GM21360 (cell line): Measurements from ENCODE around the gene UNKL.

ENCODE experiments used
- ATAC-seq: cut with Tn5 transposase; IDR thresholded peaks from one replicate; pipeline ENCODE4 v1.9.1; 2021; ENCODE audit warnings: mild to moderate bottlenecking, moderate library complexity; ENCODE audit not compliant: unreplicated experiment

Gene UNKL, protein sequence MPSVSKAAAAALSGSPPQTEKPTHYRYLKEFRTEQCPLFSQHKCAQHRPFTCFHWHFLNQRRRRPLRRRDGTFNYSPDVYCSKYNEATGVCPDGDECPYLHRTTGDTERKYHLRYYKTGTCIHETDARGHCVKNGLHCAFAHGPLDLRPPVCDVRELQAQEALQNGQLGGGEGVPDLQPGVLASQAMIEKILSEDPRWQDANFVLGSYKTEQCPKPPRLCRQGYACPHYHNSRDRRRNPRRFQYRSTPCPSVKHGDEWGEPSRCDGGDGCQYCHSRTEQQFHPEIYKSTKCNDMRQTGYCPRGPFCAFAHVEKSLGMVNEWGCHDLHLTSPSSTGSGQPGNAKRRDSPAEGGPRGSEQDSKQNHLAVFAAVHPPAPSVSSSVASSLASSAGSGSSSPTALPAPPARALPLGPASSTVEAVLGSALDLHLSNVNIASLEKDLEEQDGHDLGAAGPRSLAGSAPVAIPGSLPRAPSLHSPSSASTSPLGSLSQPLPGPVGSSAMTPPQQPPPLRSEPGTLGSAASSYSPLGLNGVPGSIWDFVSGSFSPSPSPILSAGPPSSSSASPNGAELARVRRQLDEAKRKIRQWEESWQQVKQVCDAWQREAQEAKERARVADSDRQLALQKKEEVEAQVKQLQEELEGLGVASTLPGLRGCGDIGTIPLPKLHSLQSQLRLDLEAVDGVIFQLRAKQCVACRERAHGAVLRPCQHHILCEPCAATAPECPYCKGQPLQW

DNA sequence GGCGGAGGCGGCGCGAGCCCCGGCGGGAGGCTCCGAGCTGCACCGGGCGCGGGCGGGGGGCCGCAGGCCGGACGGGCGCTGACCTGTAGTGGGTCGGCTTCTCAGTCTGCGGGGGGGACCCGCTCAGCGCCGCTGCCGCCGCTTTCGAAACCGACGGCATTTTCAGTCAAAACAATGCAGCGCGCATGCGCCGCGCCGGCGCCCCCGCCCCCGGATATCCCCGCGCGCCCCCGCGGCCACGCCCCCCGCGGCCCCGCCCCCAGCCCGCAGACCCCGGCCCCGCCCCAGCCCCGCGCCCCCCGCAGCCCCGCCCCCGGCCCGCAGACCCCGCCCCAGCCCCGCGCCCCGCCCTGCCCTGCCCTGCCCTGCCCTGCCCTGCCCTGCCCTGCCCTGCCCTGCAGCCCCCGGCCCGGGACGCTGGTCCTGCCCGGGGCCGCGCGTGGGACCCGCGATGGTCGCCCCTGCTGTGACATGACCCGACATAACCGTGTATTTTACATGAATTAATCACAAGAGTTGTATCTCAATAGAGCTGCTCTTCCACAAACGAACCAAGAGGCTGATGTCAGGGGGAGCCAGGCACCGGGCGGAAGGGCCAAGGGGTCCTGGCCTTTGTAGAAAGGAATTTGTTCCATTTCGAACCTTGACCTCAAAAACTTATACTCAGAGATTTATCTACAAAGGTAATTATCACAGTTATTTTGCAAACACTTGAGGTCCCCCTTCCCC, at the start of gene UNKL:
Gene UNKL, minus strand, starts transcription at position 173 of the 729 bp plus-strand sequence. Its CDS starts 13 bp downstream, at position 160.
- peak; percentile 33 for ATAC-seq

DNA sequence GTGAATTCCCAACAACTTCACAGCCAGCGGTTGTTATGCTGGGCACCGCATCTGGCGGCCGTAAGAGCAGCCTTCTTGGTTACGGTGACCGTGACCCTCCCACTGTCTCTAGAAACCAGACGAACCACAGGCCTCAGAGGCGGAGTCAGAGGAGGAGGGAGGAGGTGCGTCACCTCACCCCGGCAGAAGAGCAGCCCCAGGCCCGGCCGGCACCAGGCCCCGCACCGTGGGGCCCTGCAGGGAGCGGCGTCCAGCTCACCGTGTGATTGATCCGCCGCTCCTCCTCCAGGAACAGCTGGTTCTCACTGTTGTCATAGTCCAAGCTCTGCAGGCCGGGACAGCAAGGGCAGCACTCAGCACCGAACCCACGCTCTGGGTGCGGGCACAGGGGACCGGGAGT, 46.6 kb upstream of the UNKL start:
- ATAC-seq = no peak

DNA sequence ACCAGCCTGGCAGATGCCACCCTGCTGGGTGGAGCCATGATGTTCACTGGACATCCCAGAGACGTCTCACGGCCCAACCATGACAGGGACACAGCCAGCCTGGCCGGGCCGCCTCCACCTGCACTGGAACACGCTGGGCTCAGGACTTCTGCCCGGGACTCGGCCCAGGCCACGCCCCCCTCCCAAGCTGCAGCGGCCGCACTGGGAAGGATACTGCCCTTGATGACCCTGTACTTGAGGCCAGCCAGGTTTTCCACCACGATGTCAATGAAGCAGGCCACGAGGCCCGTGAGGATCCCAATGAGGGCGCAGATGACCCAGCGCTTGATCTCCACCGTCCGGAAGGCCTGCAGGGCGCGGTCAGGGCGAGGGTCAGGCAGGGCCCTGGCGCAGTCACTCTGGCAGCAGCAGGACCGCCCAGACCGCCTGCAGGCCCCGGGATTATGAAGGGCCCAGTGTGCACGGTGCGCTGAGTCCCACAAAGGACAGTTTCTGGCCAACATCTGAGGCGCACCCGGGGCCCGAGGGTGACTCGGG, 46.2 kb upstream of the UNKL start:
- no peak for ATAC-seq

DNA sequence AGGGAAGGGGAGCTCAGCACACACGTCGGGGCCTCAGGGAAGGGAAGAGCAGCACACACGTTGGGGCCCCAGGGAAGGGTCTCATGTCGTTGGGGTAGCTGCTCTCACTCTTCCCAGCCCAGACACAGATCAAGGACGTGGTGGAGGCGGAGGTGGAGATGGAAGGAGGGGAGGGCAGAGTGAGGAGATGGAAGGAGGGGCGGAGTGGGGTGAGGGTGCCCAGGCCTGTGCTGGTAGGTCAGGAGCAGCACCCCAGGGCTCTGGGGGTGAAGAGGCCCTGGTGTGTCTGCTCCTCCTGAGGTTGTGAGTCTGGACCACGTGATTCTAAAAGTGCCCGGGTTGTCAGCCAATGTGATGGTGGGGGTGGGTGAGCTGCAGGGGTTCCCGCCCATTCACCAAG, 45.5 kb upstream of the UNKL start:
- no peak for ATAC-seq

DNA sequence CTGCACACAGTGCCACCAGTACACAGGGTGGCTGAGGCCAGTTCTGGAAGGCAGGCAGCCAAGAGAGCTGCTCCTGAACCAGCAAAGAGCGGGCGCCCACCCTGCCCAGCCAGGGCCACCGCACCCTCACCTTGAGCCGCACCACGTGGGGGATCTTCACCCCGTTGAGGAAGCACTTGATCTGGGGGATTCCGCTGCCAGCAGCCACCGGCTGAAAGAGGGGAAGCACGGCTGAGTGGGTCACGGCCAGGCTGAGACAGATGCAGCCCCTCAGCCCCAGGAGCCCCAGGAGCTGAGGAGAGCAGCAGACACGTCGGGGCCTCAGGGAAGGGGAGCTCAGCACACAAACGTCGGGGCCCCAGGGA, 44.5 kb upstream of the UNKL start:
- ATAC-seq = no peak

DNA sequence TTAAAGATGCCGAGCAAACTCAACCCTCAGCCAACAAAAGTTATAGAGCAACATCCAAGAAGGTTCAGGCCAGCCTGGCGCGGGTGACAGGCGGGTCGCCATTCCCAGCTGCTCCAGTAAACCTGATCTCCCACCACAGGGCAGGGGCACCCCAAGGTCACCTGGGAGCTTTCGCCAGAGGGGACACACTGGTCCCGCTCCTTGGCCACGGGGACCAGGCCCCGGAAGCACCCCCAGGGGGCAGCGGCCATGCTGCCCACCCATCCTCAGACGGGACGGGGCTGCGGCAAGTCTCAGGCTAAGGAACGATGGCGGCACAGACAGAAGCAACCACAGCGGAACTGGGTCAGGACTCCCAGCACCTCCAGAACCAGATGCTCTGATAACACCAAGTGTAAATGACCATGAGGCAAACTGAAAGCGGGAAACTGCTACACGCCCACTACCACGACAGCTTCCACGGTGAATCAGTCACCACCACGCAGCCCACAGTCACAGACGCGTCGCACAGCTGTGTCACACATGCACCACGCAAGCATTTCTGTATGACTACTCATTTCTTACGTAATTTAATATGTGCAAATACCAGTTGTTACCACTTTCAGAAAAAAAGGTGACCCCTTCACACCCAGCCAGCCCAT, 44.0 kb upstream of the UNKL start:
- ATAC-seq = no peak

DNA sequence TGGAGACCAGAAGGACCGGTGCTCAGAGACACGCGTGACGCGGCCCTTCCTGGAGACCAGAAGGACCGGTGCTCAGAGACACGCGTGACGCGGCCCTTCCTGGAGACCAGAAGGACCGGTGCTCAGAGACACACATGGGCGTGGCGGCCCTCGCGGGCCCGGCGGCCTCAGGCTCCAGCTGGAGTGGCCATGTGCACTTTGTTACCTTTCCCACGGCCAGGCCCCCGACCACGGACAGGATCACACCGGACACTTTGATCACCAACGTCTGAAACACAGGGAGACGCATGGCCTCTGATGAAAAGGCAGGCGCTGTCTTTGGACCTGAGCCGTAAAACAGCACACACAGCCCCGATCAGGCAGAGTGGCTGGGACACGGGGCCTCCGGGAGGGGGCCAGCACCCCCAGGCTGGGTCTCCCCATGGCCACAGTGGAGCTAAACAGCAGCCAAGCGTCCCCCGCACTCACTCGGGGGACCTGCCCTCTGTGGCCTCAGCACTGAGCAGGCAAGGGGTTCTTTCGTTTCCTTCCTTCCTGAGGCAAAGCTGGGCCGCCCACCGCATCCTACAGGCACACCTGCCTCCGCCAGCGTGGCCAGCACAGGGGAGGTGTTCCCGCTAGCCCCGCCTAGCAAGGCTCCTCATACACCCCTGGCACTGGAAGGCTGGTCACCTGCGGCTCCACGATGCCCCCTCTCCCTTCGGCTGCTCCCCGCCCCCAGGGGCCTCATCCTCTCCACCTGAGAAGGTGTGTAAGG, 43.2 kb upstream of the UNKL start:
- ATAC-seq = no peak

DNA sequence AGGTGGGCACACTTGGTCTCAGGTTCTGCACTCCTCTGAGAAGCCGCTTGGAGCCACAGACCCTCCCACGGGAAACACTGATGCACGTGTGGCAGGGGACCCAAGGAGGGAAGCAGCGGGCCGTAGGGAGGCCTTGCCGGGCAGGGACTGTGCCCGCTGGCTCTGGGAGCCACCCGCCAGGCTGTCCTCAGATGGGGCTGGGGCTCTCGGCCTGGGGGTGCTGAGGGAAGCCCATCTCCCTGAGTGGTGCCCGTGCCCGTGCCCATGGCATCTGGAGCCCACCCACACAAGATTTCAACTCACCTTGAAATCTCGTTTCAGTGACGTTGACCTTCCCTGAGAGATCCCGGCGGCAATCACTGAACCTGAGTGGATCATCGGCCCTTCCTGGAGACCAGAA, 42.4 kb upstream of the UNKL start:
- ATAC-seq = no peak

DNA sequence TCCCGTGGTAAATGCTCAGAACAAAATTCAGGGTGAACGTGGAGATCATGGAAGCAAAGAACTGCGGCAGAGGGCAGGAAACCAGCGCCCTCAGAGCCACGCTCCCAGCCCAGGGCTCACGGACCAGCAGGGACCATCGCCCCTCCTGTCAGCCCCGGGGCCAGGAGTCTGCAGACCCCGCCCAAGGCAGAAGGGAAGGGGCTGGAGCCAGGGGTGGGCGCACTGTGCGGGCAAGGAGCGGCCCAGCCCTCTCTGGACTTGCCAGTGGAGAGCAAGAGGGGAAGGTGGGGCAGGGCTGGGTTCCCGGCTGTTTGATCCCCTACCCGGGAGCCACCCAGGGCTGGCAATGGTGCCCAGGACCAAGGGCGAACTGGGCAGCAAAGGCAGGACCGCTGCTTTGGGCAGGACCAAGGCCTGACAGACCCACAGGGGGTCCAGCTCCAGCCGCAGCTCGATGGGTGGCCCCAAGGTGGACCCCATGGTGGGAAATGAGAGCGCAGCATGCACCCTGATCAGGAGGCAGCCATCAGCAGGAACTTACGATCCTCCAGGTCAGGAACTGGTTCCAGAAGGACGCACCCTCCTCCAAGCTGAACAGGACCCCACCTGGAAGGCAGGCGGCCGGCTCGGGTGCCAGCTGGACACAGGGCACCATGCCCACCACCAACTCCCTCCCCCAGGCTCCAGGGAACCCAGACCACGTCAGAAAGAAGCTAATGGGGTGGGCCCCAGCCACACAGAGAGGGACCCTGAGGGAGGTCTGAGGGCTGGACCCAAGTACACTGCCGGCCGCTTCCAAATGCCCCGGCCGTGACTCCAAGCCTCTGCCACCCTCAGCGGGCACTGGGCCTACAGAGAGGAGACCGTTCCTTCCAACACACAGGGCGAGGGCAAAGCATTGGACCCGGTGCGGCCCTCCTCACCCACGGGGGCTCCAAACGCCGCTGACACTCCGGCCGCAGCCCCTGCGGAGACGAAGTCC, 41.0 kb upstream of the UNKL start:
- ATAC-seq = no peak

DNA sequence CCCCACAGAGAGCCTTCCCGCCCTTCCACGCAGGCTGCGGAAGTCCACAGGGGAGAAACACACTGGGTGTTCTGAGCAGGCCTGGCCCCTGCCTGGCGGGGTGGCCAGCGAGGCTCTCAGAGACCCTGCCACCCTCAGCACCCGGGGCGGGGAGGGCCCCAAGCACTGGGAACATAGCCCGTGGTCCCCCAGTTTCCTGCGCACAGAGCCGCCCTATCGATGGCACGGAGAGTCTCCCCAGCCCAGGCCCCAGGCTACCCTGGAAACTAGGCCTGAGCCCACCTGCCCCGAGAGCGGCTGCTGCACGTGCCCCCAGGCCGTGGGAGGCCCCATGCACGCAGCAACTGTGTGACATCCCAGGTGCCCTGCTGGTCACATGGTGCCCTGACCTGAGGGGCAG, 40.1 kb upstream of the UNKL start:
- no peak for ATAC-seq

DNA sequence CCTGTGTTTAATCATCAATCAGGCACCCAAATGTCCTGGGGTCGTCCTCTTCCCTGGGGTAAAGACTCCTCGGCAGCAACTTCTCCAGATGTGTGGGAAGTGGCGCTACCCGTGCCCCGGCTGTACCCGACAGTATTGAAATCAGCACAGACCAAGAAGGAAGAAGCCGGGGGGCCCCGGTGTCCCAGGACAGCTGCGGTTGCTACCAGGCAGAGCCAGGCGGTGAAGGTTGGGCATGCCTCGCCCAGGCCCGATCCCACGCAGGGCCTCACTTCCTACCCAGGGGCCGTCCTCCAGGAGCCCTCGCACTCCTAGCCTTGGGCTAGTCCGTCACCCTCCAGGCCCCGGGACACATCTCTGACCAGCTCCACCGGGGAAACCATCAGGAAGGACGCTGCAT, 38.8 kb upstream of the UNKL start:
- no peak for ATAC-seq

DNA sequence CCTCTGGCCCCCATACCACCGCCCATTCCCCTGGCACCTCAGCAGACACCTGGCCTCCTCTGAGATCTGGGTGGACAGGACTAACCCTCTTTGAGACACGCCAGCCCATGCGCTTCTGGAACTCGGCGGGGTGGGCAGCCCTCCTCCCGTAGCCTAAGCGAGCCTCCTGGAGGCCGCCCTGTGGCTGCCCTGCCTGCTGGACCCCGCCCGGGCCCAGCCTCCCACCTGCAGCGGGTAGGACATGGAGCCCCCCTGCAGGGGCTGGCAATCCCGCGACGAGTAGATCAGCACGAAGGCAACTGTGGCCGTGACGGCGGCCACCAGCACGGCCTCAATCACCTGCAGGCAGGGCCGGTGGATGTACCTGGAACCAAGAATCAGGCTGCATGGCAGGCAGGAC, 38.0 kb upstream of the UNKL start:
- ATAC-seq = no peak

DNA sequence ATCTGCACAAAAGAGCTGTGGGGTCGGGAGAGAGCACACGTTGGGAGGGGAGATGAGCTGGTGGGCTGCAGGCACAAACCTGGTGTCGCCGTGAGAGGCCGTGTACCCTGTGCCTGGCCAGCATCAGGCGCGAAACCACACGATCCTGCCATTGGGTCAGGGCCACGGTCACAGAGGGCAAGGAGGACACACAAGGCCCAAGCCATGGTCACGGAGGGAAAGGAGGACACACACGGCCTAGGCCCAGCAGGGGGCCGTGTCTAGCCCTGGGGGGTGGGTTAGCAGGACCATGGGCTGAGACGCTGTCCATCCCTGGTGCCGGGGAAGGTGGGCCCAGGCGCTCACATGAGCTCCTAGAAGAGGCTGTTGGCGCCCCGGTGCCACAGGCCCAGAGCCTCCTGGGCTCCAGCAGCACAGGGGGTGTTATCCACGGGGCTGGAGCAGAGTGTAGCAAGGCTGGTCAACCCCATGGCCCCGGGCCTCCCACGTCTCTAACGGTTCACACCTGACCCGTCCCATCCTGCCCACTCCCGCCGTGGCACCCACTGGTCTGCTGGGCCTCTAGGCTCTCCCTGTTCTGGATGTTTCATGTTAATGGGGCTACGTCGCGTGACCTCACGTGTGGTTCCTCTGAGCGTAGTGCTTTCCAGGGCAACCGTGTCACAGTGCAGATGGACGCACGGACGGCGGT, 37.3 kb upstream of the UNKL start:
- no peak for ATAC-seq

DNA sequence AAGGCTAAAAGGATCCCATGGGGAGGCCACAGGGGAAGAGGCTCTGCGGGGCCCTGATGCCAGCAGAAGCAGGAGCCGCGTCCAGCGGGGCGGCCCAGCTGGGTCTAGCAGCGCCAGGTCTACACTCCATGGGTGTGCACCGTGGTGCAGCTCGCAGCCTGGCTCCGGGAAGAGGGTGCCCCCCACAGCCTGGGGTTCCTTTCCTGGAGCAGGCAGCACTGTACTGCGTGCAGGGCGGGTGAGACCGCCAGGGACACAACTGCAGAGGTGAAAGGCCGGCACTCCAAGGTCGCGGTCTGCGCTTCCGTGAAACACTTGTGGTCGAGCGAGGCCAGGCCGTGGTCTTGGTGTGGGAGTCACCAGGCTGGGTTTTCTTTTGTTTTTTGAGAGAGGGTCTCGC, 36.3 kb upstream of the UNKL start:
- no peak for ATAC-seq

DNA sequence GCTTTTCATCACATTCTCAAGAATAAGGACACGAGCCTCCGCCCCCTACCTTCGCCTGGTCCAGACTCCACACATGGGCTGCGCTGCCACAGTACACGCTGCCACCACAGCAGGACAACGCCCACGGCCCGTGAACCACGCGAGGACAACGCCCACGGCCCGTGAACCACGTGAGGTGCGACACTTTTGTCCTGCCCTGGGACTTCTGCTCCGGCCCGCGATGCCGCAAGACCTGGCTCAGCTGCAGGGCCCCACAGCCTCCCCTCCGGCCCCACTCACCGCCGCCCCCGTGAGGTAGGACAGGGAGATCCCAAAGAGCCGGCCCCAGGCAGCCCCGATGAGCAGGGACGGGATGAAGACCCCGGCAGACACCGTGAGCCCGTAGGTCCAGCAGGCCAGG, 35.7 kb upstream of the UNKL start:
- ATAC-seq = no peak

DNA sequence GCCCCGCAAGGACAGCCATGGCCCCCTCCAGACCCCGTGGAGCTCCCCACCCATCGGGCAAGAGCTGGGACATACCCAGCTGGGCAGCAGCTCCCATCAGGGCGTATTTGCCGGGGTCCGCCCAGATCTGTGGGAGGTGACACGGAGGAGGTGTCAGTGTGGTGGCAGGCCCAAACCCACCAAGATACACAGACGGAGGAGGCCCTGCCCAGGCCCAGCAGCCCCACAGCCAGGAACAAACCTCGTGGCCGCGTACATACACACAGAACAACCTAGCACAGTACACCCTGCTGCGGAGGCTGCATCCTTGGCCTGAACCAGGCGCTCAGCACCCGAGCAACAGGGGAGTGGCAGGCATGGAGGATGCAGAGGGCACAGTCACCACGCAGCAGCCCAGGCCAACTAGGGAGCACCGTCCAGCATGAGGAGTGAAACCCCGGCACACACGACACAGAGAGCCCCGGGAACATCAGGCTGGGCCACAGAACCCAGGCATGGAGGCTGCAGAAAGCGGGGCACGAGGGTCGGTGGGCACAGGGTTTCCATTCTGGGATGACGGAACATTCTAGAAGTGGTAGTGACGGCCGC, 34.8 kb upstream of the UNKL start:
- no peak for ATAC-seq

DNA sequence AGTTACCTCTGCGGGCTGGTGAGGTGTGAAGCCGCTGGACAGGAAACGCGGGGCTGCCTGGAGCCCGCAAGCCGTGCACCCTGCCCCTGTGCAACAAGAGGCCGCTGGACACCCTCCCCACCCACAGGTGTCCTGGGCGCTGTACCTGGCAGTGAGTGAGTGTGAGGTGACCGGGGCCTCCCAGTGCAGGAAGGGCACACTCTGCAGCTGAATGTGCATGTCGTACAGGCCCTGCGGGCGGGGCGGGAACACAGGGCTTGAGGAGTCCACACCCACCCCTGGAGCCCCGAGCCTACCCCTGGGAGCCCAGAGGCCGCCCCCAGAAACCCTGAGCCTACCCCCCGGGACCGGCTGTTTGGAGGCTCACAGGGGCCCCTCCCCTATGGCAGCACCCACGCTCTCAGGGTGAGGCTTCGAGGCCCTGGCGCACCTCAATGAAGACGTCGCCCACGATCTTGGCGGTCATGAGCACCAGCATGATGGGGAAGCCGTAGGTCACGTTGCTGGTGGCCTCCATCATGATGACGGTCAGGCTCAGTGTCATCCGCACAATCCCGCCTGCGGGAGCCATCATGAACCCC, 34.1 kb upstream of the UNKL start:
- ATAC-seq = no peak

DNA sequence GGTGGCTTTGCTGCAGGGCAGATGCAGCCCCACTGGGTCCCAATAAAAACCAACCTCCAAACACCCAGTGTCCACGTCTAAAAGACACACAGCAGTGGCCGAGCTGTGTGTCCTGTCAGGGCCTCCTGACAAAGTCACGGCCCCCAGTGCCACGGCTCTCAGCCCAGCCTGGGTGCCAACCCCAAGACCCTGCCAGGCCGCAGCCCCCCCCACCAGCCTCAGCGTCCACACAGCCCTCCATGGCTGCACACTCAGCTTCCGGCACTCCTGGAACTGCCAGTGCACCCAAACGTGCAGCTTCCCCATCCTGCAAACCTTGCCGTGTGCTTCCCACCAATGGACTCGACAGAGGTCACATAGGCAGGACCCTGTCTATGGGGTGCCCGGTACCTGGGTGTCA, 33.5 kb upstream of the UNKL start:
- ATAC-seq = no peak
